ENCODE results near the gene TPSG1. TPM values are rescaled to one million over a fixed set of nuclear protein-coding genes. Genes with fewer than 3 reads are reported as not detected.
"Not testable (repeated sequence)": the region's sequence is repeated elsewhere in the genome, so short reads cannot be mapped to it uniquely, and the experiment has no call there.

TPSG1 gene
- polyA plus RNA-seq, 1 donor (not counting 4 experiments of a cell fraction or from before 2014, with no cell fraction given) = not detected

DNA sequence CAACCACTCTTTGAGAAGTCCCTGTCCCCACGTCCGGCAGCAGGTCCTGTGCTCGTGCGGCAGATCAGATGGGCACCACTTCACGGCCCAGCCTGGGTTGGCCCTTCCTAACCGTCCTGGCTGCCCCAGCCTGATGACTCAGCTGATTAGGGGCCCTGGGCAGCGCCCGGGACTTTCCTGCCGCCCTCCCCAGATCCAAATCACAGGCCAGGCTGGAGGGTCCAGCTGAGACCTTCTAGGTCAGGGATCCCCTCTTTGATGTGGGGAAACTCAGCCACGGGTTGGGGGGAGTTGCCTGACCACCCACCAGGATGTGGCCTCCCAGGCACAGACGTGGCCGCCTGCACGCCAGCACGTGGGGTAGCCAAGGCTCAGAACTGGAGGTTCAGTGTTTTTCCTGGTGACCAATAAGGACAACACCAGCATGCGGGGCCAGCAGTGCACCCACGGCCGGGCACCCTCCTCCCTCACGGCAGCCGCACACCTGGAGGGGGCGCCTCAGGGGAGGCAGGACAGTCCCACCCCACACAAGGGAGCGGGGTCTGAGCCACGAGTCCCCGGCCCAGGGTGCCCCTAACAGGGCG, 752 bp upstream of the TPSG1 start:
- H3K9me1 ChIP-seq (ENCODE audit: control insufficient read depth, extremely low read depth, insufficient read depth, low read length); H3K27ac ChIP-seq (ENCODE audit: control insufficient read depth, insufficient read depth, low read length); dilution Hi-C loops (cut with MboI; ENCODE audit: extremely low pct_ligation_motif_present, low sequenced_read_pairs): not testable (repeated sequence)

DNA sequence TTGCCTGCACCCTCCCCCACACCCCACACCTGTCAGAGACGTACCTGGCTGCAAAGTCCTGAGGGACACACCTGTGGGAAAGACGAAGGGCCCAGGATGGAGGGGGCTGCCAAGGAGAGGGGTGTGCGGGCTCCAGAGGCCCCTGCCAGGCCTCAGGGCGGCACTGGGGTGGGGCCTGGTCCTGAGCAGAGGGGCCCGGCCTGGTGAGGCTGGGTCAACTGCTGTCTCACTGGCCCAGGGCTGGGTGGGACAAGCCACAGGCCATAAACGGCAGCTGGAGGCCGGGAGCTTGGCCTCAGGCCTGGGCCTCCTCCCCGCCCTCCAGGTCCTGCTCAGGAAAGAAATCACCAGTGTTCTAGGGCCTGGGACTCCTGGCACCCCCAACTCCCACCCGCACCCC, 510 bp downstream of the TPSG1 start:
- TF ChIP-seq EZH2 (IDR thresholded peaks at IDR 0.05; ENCODE audit: low read length) = no peak
- TF ChIP-seq, protein P1, sequence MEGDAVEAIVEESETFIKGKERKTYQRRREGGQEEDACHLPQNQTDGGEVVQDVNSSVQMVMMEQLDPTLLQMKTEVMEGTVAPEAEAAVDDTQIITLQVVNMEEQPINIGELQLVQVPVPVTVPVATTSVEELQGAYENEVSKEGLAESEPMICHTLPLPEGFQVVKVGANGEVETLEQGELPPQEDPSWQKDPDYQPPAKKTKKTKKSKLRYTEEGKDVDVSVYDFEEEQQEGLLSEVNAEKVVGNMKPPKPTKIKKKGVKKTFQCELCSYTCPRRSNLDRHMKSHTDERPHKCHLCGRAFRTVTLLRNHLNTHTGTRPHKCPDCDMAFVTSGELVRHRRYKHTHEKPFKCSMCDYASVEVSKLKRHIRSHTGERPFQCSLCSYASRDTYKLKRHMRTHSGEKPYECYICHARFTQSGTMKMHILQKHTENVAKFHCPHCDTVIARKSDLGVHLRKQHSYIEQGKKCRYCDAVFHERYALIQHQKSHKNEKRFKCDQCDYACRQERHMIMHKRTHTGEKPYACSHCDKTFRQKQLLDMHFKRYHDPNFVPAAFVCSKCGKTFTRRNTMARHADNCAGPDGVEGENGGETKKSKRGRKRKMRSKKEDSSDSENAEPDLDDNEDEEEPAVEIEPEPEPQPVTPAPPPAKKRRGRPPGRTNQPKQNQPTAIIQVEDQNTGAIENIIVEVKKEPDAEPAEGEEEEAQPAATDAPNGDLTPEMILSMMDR (optimal IDR thresholded peaks at IDR 0.05 in 1 of 3, IDR thresholded peaks at IDR 0.05 in 1 of 3, conservative IDR thresholded peaks at IDR 0.05 in 1 of 3; ENCODE audit: extremely low read depth in 1 of 3, insufficient read depth in 2 of 3, low read length in 3 of 3) = no peak
- no peaks in the 10 kb centered on the region for H3K4me1 ChIP-seq (ENCODE audit: control insufficient read depth, extremely low read depth, insufficient read depth, low read length)
- H3K79me2 ChIP-seq (ENCODE audit: control insufficient read depth, insufficient read depth, low read length) = no peaks in the 10 kb centered on the region
- no peak overlapping the region for H3K9ac ChIP-seq (ENCODE audit: control insufficient read depth, extremely low read depth, insufficient read depth, low read length)
- H4K20me1 ChIP-seq (ENCODE audit: control insufficient read depth, extremely low read depth, insufficient read depth, low read length) = no peaks in the 10 kb centered on the region
- no peak overlapping the region for H3K4me3 ChIP-seq (ENCODE audit: control insufficient read depth in 2 of 3, extremely low read depth in 1 of 3, insufficient read depth in 2 of 3, low read depth in 1 of 3, low read length in 3 of 3)
- H2AFZ ChIP-seq (ENCODE audit: control insufficient read depth, low read length) = no peak overlapping the region
- H3K9me3 ChIP-seq (ENCODE audit: control insufficient read depth, low read depth, low read length) = no peaks in the 10 kb centered on the region
- H3K27me3 ChIP-seq (ENCODE audit: control insufficient read depth, extremely low read depth, insufficient read depth, low read length) = no peaks in the 10 kb centered on the region
- dilution Hi-C loops (cut with MboI; ENCODE audit: extremely low pct_ligation_motif_present, low sequenced_read_pairs) = no loop called here
- FAIRE-seq = no peak
- H3K9me1 ChIP-seq (ENCODE audit: control insufficient read depth, extremely low read depth, insufficient read depth, low read length) = no peaks in the 10 kb centered on the region
- H3K4me2 ChIP-seq (ENCODE audit: control insufficient read depth, extremely low read depth, insufficient read depth, low read depth, low read length) = no peak overlapping the region
- H3K36me3 ChIP-seq (ENCODE audit: control insufficient read depth in 2 of 2, extremely low read depth in 1 of 2, insufficient read depth in 2 of 2, low read length in 2 of 2) = no peaks in the 10 kb centered on the region
- DNase-seq (ENCODE audit: low read depth, low spot score) = no peak
- H3K27ac ChIP-seq (ENCODE audit: control insufficient read depth, insufficient read depth, low read length) = no peak overlapping the region

More for the DNA sequence above, 752 bp upstream of the TPSG1 start:
- not testable (repeated sequence) for DNase-seq (ENCODE audit: low read depth, low spot score); H2AFZ ChIP-seq (ENCODE audit: control insufficient read depth, low read length); H3K36me3 ChIP-seq (ENCODE audit: control insufficient read depth in 2 of 2, extremely low read depth in 1 of 2, insufficient read depth in 2 of 2, low read length in 2 of 2); H3K9ac ChIP-seq (ENCODE audit: control insufficient read depth, extremely low read depth, insufficient read depth, low read length); H3K4me2 ChIP-seq (ENCODE audit: control insufficient read depth, extremely low read depth, insufficient read depth, low read depth, low read length); H3K27me3 ChIP-seq (ENCODE audit: control insufficient read depth, extremely low read depth, insufficient read depth, low read length); H4K20me1 ChIP-seq (ENCODE audit: control insufficient read depth, extremely low read depth, insufficient read depth, low read length); H3K9me3 ChIP-seq (ENCODE audit: control insufficient read depth, low read depth, low read length); H3K4me3 ChIP-seq (ENCODE audit: control insufficient read depth in 2 of 3, extremely low read depth in 1 of 3, insufficient read depth in 2 of 3, low read depth in 1 of 3, low read length in 3 of 3); FAIRE-seq; H3K79me2 ChIP-seq (ENCODE audit: control insufficient read depth, insufficient read depth, low read length); H3K4me1 ChIP-seq (ENCODE audit: control insufficient read depth, extremely low read depth, insufficient read depth, low read length)
